ENCODE data around the gene MIX23. TPM values are rescaled to one million over a fixed set of nuclear protein-coding genes. Genes with fewer than 3 reads are reported as not detected.
A peak's percentile ranks its signal among the peaks of the same experiment; 100 is the strongest.

The MIX23 gene
- total RNA-seq, 1 experiment from 2014 or later: 111 TPM

GRCh38 chr3:122392868-122393844, 10.1 kb upstream of the MIX23 start:
- no TSS peak for BruUV-seq (replicated peaks)
- Histone ChIP-seq H3K9ac (ENCODE audit: low read length) (no peak overlapping the region), H3K9me3 (ENCODE audit: low read length) (no peaks in the 10 kb centered on the region), H3K27me3 (ENCODE audit: low read length) (no peaks in the 10 kb centered on the region), H3K4me2 (ENCODE audit: low read length) (no peak overlapping the region), H3K36me3 (ENCODE audit: low read depth, low read length) (peaks cover 7% of the 10 kb centered on the region; the same call in 1 of the 2 replicates), H4K20me1 (ENCODE audit: low read length) (no peaks in the 10 kb centered on the region), H3K9me2 (replicated peaks; ENCODE audit: low read length) (no peaks in the 10 kb centered on the region), H3K4me1 (ENCODE audit: insufficient read depth, low read length) (no peaks in the 10 kb centered on the region), H3K27ac (ENCODE audit: low read length) (no peak overlapping the region), H2AFZ (ENCODE audit: low read length) (no peak overlapping the region), H3F3A (ENCODE audit: low read length, unreplicated experiment) (no peaks in the 10 kb centered on the region), H3K4me3 (ENCODE audit: low read length) (no peak overlapping the region), H3K79me2 (ENCODE audit: low read length) (peaks cover 15% of the 10 kb centered on the region)
- TF ChIP-seq EZH2 (IDR thresholded peaks at IDR 0.05; ENCODE audit: low read length, unreplicated experiment) (no peak), CTCF (conservative IDR thresholded peaks at IDR 0.05; ENCODE audit: low read depth, low read length) (peak; percentile 93)
- DNase-seq (peak; percentile 71), ATAC-seq (peak; percentile 57)
- POLR2A ChIA-PET (ENCODE audit: unreplicated experiment): interaction anchor here (0.6 to 1.5 kb wide), 3 partner anchors 9 to 90 kb away, joined by 3 to 5 read pairs (median 5); partner anchors contain the start of gene FAM162A
- CTCF ChIA-PET: interaction anchor here (0.5 to 1.6 kb wide), 11 partner anchors 9 to 287 kb away, joined by 3 to 13 read pairs (median 3); partner anchors contain the start of gene FAM162A
- intact Hi-C loops (cut with micrococcal nuclease): loop anchor here (2.0 to 5.0 kb wide), 2 partner anchors 20 to 284 kb away; no protein-coding TSS in a partner anchor

GRCh38 chr3:122391681-122392446, 8.8 kb upstream of the MIX23 start:
- H3K79me2 ChIP-seq (ENCODE audit: low read length): peaks cover 28% of the 10 kb centered on the region
- CTCF ChIA-PET: interaction anchor here (0.6 kb wide), 1 partner anchor 250 kb away, joined by 3 read pairs; no protein-coding TSS in a partner anchor
- H2AFZ ChIP-seq (ENCODE audit: low read length): no peak overlapping the region
- H3K4me3 ChIP-seq (ENCODE audit: low read length): no peak overlapping the region
- ATAC-seq (no peak), DNase-seq (no peak)
- no peaks in the 10 kb centered on the region for H3K9me3 ChIP-seq (ENCODE audit: low read length)
- H3K27me3 ChIP-seq (ENCODE audit: low read length): no peaks in the 10 kb centered on the region
- TF ChIP-seq EZH2 (IDR thresholded peaks at IDR 0.05; ENCODE audit: low read length, unreplicated experiment) (no peak), EZH2phosphoT487 (IDR thresholded peaks at IDR 0.05; ENCODE audit: borderline replicate concordance, low read length) (no peak), CTCF (conservative IDR thresholded peaks at IDR 0.05; ENCODE audit: low read depth, low read length) (no peak)
- H3K9ac ChIP-seq (ENCODE audit: low read length): no peak overlapping the region
- peaks cover 12% of the 10 kb centered on the region; the same call in 1 of the 2 replicates for H3K36me3 ChIP-seq (ENCODE audit: low read depth, low read length)
- H3F3A ChIP-seq (ENCODE audit: low read length, unreplicated experiment): no peaks in the 10 kb centered on the region
- POLR2A ChIA-PET (ENCODE audit: unreplicated experiment): interaction anchor here (0.5 to 1.5 kb wide), 2 partner anchors 8 to 41 kb away, joined by 3 to 5 read pairs; partner anchors contain the start of gene FAM162A
- no peak overlapping the region for H3K4me2 ChIP-seq (ENCODE audit: low read length)
- intact Hi-C loops (cut with micrococcal nuclease): loop anchor here (2.0 to 5.0 kb wide), 2 partner anchors 21 to 285 kb away; no protein-coding TSS in a partner anchor
- BruUV-seq (replicated peaks): no TSS peak
- H3K9me2 ChIP-seq (replicated peaks; ENCODE audit: low read length): no peaks in the 10 kb centered on the region
- H4K20me1 ChIP-seq (ENCODE audit: low read length): no peaks in the 10 kb centered on the region
- H3K4me1 ChIP-seq (ENCODE audit: insufficient read depth, low read length): peaks cover 11% of the 10 kb centered on the region
- H3K27ac ChIP-seq (ENCODE audit: low read length): no peak overlapping the region

Data from PC-3 (cell line).